ENCODE results near the gene CCL27.

CCL27 gene

DNA sequence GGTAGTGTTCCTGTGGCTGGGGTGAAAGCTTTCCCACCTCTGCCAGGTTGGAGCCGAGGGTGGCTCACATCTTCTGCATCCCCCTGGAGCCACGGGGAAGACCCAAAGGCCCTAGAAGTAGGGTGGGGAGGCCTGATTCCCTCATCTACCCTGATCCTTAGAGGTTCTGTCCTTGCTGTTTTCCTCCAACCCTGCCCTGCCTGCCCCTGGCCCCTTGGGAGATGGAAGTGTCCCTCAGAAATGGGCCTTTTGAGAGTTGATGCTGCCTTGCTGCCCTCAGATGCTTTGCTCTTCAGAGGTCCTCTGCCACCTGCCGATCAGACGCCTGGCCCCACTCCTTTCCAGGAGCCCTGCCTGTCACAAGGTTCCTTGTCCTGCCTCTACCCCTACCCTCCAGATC lies 22.4 kb upstream of the CCL27 start:
- no peak for DNase-seq (ENCODE audit: low read depth, low spot score)

DNA sequence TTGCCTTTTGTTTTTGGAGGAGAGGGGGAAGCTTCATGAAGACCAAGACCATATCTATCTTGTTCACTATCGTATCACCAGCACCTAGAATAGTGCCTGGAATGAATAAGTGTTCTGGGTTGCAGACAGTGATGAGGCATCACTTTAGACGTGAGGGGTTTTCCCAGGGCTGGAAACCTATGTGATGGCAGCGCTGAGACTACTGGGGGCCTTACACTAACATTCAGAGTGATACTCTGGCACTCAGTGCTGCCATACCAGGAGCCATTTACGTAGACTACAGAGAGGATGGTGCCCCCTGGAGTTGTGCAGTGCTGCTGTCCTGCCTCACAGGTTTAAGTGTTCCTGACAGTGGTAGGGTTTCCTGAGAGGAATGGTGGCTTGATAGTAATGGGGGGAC lies 21.7 kb upstream of the CCL27 start:
- no peak for DNase-seq (ENCODE audit: low read depth, low spot score)

DNA sequence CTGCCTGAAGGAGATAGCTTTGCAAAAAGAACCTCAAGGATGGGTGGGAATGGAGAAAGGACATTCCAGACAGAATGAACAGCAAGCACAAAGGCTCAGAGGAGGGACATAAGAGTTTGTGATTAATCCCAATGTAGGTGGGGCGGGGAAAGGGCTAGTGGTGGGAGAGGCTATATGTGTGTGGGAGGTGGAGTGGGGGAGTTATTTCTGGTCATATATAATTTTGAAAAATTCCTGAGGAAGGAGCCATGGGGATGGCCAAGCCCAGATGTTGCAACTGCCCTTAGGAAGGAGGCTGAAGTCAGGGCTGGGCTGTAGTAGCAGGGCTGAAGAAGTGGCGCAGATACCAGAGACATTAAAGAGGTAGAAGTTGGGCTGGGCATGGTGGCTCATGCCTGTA lies 13.4 kb upstream of the CCL27 start:
- DNase-seq (ENCODE audit: low read depth, low spot score): no peak

DNA sequence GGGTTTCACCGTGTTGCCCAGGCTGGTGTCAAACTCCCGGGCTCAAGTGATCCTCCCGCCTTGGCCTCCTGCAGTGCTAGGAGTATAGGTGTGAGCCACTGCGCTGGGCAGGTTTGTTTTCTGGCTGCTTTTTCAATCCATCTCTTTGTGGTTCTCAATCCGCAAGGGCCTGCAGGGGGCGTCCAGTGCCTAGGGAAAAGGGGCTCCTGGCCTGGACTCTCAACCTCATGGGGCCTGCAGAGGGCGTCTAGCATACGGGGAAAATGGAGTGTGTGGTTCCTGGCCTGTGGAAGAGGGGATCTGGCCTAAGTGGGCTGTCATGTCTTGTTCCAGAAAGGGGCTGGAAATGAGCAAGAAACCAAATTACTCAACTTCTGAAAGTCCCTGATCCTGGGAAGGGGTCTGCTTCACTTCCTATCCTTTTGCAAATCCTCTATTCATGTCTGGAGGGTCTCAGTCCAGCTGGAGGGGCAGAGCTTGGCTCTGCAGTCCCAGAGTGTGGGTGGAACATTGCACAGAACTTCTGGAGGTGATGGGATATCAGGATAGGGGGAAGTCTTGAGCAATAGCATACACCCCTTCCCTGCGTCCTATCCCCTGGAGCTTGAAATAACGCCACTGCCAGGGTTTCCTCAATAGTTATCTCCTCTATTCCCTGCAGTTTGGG lies 12.7 kb upstream of the CCL27 start:
- DNase-seq (ENCODE audit: low read depth, low spot score): no peak

DNA sequence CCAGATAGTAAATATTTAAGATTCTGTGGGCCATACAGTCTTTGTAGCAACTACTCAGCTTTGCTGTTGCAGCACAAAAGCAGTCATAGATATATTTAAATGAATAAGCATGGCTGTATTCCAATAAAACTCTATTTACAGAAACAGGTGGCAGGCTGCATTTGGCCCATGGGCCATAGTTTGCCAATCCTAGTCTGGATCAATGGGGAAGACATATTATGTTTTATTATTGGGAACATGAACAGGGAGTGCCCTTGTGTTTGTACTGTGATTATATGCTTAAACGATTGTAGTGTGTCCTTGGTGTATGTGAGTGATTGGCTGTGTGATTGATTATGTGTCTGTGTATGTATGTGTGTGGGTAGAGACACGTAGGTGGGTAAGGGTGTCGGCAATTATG lies 12.0 kb upstream of the CCL27 start:
- DNase-seq (ENCODE audit: low read depth, low spot score): no peak

DNA sequence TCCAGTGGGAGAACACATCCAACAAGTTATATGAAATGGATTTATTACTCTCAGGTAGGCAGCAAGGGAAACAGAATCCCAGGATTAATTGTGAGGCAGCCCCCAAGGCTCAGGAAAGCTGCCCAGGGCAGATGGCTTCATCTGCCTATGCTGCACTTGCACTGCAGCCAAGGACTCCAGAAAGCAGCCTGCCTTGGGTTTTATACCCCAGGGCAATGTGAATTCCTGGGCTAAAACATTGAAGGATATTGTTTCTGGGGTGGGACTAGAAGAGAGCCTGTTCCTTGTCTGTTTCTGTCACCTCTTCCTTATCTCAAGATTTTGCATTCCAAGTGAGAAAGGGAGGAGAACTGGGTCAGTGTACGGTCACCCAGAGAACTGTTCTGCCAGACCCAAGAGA lies 8.8 kb upstream of the CCL27 start:
- DNase-seq (ENCODE audit: low read depth, low spot score): no peak

DNA sequence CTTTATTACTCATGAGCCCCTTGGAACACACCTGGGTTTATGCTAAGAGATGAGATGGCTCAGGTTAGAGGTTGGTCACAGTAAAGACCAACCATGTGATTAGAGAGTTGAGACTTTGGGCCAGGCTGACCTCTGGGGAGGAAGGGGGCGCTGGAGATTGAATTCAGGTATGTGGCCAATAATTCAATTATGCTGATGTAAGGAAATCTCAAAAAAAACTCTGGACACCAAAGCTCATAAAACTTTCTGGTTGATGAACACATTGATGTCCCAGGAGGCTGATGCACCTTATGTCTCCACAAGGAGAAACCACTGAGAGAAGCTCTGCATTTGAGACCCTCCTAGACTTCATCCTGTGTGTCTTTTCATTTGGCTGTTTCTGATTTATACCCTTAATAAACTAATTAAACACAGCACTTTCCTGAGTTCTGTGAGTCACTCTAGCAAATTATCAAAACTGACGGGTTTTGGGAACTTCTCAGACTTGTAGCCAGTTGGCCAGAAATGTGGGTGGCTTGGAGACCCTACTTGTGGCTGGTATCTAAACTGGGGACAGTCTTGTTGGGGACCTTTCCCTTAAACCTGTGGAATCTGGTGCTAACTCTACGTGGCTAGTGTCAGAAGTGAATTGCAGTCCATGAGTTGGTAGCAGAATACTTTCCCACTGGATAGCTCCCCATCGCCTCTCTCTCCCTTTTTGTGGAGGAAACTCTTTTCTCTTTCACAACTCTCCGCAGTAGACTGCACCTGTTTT lies 7.5 kb upstream of the CCL27 start:
- no peak for DNase-seq (ENCODE audit: low read depth, low spot score)

DNA sequence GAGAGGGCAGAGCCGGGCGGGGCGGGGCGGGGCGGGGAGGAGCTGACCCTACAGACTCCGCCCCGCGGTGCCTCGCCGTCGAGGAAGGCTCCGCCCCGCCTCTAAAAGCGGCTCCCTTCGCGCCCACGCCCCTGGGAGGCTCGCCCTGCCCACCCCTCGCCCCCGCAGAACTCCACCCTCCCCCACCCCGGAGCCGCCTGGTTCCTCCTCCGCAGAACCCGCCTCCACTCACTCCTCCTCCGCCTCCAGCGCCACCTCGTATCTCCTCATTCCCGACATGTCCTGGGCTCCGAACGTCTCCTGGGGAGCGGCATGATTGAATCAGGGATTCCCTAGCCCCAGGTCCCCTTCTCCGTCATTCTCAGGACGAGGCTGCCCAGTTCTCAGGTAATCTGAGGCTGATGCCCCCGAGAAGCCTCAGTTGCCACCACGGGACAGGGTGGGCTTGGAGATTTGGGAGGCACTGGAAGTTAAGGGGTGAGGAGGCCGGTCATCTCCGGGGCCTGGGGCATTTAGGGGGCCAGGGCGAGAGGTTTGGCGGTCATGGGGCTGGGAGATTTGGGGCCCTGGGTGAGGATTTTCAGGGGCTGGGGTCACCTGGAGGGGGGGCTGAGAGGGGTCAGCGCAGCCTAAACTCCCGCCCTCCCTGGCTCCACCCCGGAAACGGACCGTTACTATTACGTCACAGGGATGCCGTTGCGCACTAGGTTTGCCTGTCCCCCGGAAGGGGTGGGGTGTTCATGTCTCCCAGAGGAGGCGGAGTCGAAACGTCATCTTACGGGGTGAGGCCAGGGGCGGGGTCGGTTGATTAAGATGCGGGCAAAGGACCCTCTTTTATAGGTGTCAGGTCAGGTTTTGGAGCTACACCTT lies 3.2 kb upstream of the CCL27 start:
- DNase-seq (ENCODE audit: low read depth, low spot score): no peak

DNA sequence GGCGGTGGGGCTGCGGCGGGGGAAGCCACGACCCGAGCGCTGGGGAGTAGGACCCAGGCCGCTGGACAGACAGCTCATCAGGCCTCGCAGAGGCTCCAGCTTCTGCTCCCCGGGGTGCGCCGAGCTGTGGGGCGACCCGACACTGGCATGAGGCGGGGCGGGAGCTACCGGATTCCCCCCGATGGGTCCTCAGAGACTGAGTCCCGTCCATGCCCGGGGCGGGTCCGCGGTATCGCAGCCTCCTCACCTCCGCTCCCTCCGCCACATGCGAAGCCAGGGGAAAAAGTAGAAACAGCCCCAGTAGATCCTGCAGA lies 2.6 kb upstream of the CCL27 start:
- no peak for DNase-seq (ENCODE audit: low read depth, low spot score)

DNA sequence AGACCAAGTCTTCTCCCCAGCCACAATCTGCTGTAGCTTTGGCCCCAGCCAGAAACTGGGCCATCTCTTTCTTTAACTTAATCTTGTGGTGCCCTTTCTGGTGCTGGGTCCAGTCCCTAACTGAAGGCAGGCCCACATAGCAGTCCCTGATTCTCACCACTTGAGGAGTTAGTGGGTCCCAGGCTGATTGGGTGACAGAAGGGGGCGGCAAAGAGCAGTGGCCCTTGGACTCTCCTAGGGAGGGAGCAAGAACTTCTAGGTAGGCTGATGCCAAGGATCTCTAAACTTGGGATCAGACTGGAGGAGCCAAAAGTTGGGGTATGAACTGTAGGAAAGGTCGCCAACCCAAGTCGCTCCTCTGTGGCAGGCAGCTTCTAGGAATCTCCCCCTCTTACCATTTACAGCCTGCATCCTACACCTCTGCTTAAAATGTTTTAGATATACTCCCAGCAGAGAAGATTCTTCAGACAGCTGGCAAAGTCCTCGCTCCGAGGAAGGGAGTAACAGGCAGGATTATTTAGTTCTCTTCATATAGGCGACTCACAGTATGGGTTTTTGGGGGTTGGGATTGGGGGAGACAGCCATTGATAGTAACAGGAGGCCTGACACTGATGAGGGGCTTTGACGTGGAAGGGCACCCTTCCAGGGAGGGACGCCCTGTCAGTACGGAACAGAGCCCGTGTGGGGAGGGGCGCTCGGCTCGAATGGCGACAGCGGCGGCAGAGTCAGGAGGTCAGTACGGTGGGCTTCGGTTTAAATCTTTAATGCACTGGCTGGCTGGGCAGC lies 2.0 kb upstream of the CCL27 start:
- DNase-seq (ENCODE audit: low read depth, low spot score): no peak

DNA sequence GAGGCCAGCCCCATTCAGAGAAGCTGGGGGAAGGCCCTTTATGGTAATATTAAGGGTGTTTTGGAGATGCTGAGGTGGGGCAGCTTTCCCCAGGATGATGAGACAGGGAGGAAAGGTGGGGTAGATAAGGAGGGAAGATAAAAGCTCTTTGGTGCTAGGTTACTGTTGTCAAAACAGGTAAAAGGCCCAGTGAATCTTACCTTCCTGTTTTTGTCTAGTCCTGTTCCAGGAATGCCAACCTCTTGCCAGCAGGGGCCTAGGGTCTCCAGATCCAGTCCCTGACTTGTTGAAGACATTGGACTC lies 797 bp upstream of the CCL27 start:
- no peak for DNase-seq (ENCODE audit: low read depth, low spot score)

DNA sequence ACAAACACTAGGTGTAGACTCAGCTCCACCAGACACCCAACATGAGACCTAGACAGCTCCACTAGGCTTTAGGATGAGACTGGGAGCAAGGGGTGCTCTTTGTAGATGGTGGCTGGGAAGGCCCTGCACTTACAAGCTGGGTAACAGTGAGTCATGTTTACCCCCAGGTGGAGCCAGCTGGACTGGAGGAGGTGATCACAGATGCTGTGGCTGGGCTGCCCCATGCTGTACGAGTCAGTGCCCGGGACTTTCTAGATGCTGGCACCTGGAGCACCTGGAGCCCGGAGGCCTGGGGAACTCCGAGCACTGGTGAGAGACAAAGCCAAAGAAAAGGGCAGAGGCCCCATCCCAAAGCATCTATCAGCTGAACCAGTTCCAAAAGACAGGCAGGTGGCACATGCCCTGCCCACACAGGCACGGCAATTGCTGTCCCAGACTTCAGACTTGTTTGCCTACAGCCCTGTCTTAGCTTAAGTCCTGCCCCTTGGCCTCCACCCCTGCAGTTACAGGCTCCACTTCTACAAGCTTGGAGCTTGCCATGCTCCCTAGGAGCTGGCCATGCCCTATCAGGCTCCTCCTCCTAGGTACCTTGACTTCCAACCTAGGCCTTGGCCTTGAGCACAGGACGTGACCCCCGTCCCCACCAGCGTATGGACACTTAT lies 2.7 kb downstream of the CCL27 start:
- no peak for DNase-seq (ENCODE audit: low read depth, low spot score)

DNA sequence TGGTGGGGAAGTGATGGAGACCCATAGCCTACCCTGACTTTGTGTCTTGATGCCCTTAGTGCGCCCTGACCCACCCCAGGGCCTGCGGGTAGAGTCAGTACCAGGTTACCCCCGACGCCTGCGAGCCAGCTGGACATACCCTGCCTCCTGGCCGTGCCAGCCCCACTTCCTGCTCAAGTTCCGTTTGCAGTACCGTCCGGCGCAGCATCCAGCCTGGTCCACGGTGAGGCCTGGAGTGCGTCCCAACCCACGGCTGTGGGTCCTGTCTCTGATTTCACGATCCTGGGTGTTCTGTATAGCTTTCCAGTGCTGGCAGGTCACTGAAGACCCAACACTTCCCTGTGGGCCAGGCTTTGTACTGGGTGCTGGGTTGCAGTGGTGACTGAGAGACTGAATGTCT lies 4.0 kb downstream of the CCL27 start:
- no peak for DNase-seq (ENCODE audit: low read depth, low spot score)

DNA sequence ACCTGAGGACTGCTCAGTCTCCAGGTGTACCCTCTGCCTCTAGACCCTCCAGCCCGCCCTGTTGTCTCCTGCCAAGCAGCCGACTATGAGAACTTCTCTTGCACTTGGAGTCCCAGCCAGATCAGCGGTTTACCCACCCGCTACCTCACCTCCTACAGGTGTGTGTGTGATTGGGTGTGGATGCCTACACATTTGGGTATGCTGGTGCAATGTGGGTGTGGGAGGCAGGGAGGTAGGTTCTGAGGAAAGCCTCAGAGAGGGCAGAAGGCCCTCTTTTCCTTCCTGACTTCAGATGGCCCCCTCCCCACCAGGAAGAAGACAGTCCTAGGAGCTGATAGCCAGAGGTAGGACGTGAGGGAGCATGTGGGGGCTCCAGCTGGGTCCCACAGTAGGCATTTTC lies 5.5 kb downstream of the CCL27 start:
- no peak for DNase-seq (ENCODE audit: low read depth, low spot score)

DNA sequence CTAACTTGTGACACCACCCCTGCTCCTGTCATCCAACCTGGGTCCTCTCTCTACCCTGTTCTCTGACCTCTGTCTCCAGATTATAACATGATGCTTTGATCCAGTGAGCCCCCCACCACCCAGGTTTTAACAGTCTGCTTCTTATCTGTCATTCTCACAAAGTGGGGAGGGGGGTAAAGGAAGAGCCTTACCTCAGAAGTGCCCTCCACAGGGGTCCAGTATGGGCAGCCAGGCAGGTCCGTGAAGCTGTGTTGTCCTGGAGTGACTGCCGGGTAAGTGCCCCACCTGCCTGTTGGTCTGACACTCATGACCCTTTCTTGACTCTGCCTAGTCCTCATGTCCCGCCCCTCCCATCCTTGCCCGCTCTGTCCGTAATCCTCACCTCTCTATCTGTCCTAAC lies 7.1 kb downstream of the CCL27 start:
- no peak for DNase-seq (ENCODE audit: low read depth, low spot score)

DNA sequence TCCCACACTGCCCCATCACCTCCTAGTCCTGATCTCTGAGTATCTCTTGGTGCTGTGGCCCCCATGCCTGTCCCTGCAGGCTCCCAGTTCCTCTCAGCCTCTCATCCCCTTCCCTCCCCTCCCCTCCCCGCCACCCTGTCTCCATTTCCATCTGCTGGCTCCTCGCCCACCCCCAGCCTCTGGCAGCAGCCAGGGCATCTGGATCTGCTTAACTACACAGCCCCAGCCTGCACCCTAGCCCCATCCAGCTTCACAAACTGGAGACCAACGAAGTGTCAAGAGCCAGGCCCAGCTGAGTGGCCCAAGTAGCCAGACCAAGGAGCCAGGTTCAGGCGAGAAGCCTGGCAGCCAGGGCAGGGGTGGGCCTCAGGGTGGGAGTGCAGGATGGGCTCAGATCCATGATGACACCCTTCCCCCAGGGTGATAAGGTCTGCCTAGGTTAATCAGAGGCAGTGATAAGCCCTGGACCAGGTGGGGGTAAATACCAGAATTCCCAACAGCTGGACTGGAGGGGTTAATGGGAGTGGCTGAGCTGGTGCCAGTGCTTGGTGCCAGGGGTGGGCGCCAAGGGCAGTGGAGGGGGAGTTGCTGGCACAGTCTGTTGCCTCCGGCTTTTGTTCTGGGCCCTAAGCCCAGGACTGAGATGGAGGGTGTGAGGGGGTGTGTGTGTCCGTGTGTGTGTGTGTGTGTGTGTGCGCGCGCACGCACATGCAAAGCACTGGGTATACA lies 8.0 kb downstream of the CCL27 start:
- no peak for DNase-seq (ENCODE audit: low read depth, low spot score)

DNA sequence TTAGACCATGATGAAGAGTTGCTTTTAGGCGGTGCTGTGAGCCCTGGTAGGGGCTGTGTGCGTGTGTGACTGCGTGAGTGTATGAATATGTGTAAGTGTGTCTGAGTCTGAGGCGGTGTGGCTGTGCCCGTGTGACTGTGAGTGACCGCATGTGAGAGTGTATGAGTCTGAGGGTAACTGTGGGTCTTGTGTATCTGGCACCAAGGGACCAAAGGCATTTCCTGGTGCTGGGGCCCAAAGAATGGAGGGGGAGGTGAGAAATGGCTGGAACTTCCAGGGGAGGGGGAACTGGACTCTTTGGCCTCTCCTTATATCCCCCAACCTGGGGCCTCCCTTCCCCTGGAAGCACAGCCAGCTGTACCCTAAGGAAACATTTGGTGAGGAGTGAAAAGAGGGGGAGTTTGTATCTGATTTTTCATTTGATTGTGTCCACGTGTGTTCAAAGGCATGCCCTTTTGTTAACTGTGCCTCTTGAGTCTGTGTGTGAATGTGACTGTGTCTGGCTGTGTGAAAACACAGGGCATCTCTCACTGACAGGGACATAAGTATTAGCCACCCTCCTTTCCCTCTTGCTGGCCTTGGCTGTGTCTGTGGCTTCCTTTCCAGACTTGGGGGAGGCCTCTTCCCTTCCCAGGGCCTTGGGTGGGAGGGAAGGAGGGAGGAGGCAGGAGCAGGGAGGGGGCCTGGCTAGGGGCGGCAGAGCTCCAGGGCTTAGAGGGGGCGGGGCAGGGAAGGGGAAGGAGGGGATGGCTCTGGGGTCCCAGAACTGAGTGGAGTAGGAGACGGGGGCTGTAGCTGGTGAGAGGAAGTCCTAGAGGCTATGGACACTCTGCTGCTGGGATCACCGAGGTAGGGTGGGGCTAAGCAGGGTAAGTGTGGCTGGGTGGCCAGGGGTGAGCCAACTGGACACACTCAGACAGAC lies 9.0 kb downstream of the CCL27 start:
- no peak for DNase-seq (ENCODE audit: low read depth, low spot score)

DNA sequence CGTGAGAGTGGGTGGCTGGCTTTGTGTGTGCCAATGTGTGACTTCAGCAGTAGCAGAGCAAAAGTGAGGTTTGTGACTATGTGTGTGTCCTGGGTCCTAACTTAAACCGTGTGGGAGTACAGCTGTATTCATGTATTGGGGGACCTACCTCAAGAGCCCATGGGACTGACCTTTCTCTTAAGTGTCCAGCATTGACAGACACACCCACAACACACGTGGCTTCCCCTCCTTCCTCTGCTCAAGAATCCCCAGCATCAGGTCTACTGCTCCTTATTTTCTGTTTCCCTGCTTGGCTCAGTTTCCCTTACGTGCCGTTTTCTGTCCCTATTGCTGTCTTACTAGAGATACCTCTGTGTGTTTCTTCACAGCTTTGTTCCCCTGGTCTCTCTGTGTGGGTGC lies 9.9 kb downstream of the CCL27 start:
- no peak for DNase-seq (ENCODE audit: low read depth, low spot score)

DNA sequence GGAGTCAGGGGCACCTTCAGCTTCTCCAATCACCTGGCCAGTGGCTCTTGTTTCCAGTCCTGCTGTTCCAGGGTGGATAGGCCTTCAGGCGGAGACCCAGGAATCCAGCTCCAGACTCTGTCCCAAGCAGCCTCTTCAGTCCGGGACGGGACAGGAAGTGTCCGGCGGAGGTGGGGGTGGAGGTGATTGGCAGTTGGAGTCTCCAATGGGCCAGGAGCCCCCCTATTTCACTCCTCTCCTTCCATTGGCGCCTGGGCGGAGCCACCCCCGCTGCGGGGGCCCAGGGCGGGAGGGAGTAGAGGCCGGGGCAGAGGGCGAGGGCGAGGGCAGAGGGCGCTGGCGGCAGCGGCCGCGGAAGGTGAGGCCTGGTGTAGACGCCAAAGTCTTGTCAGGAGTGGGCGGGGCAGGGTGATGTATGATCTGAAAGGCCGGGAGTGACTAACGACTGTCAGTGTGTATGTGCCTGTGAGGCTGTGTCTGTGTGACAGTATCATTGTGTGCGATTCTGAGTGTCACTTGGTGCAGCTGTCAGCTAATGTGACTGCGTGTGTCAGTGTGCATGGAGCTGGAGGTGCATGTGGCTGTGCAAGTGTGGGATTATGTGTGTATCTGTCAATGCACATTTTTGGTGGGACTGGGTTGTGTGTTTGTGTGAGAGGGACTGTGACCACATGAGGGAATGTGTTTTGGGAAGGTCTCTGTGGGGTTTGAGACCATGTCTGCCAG lies 10.4 kb downstream of the CCL27 start, which contains the start of gene IL11RA:
IL11RA (plus strand) TSS at position 310 of the 726 bp plus-strand sequence. CDS start 3,033 bp downstream, outside the sequence.
- peak; percentile 90 for DNase-seq (ENCODE audit: low read depth, low spot score)

Data from iPS DF 19.7 (cell line).